GM12865 (cell line): ENCODE results near the gene ZNF804B.

ENCODE experiments used
- DNase-seq: peaks from one replicate; pipeline ENCODE4 v3.0.0; 2010; ENCODE audit warnings: low read depth
- H3K4me3 ChIP-seq: 2 replicates; pipeline ENCODE4 v1.5.1; 2011; ENCODE audit warnings: mild to moderate bottlenecking, low read depth, low read length, control low read depth
- CTCF ChIP-seq: IDR thresholded peaks from 2 replicates; pipeline ENCODE4 v1.5.1; 2011; ENCODE audit warnings: low read length, control low read depth, low read depth, inconsistent platforms; ENCODE audit not compliant: insufficient read depth; ENCODE audit errors: missing control alignments

ZNF804B gene

GRCh38 chr7:88758381-88759229 lies 895 bp upstream of the ZNF804B start:
- no peak overlapping the region for H3K4me3 ChIP-seq
- no peak for TF ChIP-seq CTCF
- no peak for DNase-seq

- no peak overlapping the region for H3K4me3 ChIP-seq
- DNase-seq, result no peak
- no peak for TF ChIP-seq CTCF
These were observed 626 bp downstream of the ZNF804B start for GRCh38 chr7:88760136-88760515.

- no peak for DNase-seq
- no peak overlapping the region for H3K4me3 ChIP-seq
- no peak for TF ChIP-seq CTCF
These were observed 2.3 kb downstream of the ZNF804B start for GRCh38 chr7:88761779-88762178.

GRCh38 chr7:88771417-88771816 lies 11.9 kb downstream of the ZNF804B start:
- H3K4me3 ChIP-seq, result no peak overlapping the region
- no peak for TF ChIP-seq CTCF
- DNase-seq, result no peak

- no peak for TF ChIP-seq CTCF
- H3K4me3 ChIP-seq, result no peak overlapping the region
- DNase-seq, result no peak
These were observed 13.3 kb downstream of the ZNF804B start for GRCh38 chr7:88772776-88773175.

- TF ChIP-seq CTCF, result no peak
- no peak overlapping the region for H3K4me3 ChIP-seq
- no peak for DNase-seq
These were observed 16.3 kb downstream of the ZNF804B start for GRCh38 chr7:88775838-88776237.

GRCh38 chr7:88787777-88788176 lies 28.3 kb downstream of the ZNF804B start:
- no peak for DNase-seq
- H3K4me3 ChIP-seq, result no peak overlapping the region
- no peak for TF ChIP-seq CTCF
